ENCODE results near the gene MANSC4.
"Not testable (repeated sequence)": the region's sequence is repeated elsewhere in the genome, so short reads cannot be mapped to it uniquely, and the experiment has no call there.

The MANSC4 gene

GRCh38 chr12:27747111-27747820 lies 32.8 kb downstream of the MANSC4 start:
- DNase-seq: no peak

GRCh38 chr12:27745734-27746133 lies 34.3 kb downstream of the MANSC4 start:
- DNase-seq: not testable (repeated sequence)

- DNase-seq: no peak
Measured at GRCh38 chr12:27743601-27744000, 36.4 kb downstream of the MANSC4 start.

- not testable (repeated sequence) for DNase-seq
Measured at GRCh38 chr12:27734321-27734720, 45.7 kb downstream of the MANSC4 start.

- no peak for DNase-seq
Measured at GRCh38 chr12:27733791-27734190, 46.2 kb downstream of the MANSC4 start.

GRCh38 chr12:27733052-27733656 lies 46.9 kb downstream of the MANSC4 start:
- peak; percentile 28 for DNase-seq

GRCh38 chr12:27732281-27732680 lies 47.8 kb downstream of the MANSC4 start:
- no peak for DNase-seq

GRCh38 chr12:27730097-27730588 lies 49.9 kb downstream of the MANSC4 start:
- DNase-seq: no peak

- no peak for DNase-seq
Measured at GRCh38 chr12:27723212-27723611, 56.8 kb downstream of the MANSC4 start.

Data from fibroblast of skin of right quadriceps (primary cell).